HTERT RPE-1 (cell line): Measurements from ENCODE around the gene HSBP1L1.
"Not testable (repeated sequence)": the region's sequence is repeated elsewhere in the genome, so short reads cannot be mapped to it uniquely, and the experiment has no call there.

Experiments used
- in situ Hi-C: fragments of 300-500 bp; cut with MboI; formaldehyde crosslinking; loops from 4 replicates; pipeline ENCODE4 v1.14.3; 2020; ENCODE audit warnings: low sequenced_read_pairs

The HSBP1L1 gene

GRCh38 chr18:79960161-79960801, 4.2 kb upstream of the HSBP1L1 start:
- in situ Hi-C loops = not testable (repeated sequence)

DNA sequence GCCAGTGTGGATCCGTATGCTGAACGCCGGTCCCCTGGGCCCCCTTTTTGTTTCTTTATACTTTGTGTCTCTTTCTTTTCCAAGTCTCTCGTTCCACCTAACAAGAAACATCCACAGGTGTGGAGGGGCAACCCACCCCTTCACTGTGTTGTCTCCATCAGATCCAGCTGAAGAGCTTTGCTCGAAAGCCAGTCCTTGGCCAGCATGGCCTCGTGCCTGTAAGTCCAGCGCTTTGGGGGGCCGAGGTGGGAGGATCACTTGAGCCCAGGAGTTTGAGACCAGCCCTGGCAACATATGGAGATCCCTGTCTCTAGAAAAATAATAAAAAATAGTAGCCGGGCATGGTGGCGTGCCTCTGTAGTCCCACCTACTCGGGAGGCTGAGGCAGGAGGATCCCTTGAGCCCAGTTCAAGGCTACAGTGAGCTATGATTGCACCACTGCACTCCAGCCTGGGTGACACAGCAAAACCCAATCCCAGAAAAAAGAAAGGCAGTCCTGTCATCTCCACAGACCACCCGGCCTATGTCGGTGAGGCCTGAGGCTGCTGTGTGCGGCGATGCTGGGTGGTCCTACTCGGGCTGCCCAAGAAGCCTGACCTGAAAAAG, 3.4 kb upstream of the HSBP1L1 start:
- in situ Hi-C loops = no loop called here

DNA sequence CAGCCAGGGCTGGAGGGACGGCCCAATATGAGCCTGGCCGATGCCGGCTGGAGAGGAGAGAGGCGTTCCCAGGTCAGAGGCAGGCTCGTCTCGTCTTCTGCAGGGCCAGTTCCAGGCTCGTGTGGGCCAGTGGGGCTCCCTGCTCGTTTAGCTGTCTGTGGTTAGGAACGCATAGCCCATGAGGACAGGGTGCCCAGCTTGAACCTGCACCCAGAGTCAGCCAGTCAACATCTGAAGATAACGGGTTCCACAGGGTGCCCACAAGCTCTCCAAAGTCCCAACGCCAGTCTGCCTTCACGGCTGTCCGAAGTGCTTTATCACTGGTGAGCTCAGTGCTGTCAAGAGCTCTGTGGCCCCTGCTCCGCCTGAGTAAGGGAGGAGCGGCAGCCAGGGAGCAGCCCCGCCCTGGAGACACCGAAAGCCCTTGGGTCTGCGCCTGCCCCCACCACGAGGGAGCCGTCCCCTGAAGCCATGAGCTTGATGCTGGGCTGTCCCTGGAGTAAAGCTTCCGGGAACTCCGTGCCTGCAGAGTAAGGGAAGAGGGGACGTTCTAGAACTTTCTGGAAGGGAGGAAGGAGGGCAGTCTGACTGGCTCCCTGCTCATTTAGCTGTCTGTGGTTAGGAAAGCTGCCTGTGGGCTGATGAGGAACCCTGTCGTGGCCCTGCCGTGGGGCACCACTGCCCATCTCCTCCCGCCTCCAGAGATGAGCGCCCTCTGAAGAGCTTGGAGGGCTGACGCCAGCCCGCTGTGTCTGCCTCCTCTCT, 2.7 kb upstream of the HSBP1L1 start:
- in situ Hi-C loops = no loop called here

GRCh38 chr18:79962311-79962710, 2.1 kb upstream of the HSBP1L1 start:
- in situ Hi-C loops = no loop called here

DNA sequence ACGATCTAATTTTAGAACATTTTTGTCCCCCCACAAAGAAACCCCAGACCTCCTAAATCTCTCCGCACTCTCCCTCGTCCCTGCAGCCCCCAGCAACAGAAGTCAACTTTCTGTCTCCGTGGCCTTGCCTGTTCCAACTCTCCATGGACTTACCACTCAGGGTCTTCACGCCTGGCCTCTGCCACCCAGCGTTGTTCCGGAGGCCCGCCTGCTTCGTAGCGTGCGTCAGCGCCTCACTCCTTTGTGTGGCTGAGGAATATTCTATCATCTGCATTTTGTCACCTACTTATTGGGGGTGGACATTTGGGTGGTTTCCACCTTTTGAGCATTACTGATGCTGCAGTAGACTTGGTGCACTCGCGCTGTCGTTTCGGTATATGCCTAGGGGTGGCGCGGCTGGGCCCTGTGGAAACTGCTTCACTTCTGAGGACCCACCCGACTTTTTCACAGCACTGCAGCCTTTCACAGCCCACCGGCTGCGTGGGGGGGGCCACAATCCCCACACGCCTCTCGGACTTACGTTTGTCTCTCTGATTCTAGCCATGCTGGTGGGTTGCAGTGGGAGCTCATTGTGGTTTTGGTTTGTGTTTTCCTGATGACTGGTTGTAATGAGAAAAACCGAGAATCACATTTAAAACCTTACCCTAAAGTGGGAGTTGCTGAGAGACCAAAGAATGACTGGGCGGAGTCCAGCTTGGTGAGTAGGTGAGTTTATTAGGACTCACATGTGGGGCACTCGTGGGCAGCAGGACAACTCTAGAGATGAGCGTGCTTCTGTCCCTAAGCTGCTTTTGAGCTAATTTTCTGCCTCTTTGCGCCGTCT, 1.4 kb upstream of the HSBP1L1 start:
- in situ Hi-C loops = no loop called here

- in situ Hi-C loops = no loop called here
Observed at GRCh38 chr18:79963658-79964329, 649 bp upstream of the HSBP1L1 start.

- in situ Hi-C loops = no loop called here
Observed at GRCh38 chr18:79965119-79965902, 868 bp downstream of the HSBP1L1 start.

DNA sequence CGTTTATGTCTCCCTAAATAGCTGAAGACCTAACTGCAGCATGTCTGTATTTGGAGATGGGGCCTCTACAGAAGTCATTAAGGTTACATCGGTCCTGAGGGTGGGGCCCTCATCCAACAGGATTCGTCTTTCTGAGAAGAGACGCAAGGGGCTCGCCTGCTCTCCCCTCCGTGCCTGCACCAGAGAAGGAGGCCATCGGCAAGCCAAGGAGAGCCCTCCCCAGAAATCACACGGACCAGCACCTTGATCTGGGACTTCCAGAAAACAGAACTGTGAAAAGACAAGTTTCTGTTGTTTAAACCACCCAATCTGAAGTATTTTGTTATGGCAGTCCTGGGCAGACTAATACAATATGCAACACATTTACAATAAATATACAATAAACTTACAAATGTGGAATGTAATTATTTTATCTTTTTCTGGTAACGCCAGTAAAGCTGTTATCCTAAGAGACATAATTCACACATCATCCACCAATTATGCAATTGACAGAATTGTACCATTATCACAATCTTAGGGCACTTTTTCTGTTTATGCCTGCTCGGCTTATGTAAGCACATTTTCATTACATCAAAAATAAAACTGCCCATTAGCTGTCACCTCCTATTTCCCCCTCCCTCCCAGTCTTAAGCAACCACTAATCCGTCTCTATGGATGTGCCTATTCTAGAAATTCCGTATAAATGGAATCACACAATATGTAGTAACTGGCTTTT, 6.1 kb downstream of the HSBP1L1 start:
- in situ Hi-C loops = no loop called here

DNA sequence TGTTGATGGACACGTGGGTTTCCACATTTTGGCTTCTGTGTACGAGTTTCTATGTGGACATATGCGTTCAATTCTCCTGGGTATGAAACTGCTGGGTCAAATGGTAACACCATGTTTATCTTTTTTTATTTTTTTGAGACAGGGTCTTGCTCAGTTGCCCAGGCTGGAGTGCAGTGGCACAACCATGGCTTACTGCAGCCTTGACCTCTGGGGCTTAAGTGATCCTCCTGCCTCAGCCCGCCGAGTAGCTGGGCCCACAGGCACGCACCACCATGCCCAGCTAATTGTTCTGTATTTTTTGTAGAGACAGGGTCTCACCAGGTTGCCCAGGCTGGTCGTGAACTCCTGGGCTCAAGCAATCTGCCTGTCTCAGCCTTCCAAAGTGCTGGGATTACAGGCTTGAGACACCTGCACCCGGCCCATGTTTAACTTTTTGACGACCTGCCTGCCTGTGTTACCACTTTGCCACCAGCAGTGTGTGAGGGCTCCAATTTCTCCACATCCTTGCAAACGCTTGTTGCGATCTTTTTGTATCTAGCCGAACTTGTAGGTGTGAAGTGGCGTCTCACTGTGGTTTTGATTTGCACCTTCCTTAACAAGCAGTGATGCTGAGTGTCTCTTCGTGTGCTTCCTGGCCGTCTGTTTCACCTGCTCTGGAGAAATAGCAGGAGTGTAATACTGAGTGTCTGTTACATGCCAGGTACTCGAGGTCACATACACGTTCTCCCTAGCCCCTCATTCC, 6.9 kb downstream of the HSBP1L1 start:
- in situ Hi-C loops = no loop called here

DNA sequence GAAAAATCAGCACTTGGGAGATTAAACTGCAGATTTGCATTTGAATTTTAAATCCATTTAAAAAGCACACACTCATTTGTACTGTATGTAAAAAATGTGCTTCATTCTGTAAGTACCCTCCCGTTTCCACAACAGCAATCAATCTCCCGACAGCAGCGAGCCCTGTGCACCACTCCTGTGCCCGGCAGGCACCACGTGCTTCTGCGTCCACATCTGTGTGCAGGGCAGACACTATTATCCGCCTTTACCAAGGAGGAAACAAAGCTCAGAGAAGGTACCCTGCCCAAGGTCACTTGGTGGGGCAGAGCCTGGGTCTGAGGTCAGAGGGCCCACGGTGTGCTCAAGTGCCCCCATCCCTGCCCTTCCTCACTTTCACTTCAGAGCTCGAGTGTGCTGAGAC, 7.5 kb downstream of the HSBP1L1 start:
- in situ Hi-C loops = no loop called here

DNA sequence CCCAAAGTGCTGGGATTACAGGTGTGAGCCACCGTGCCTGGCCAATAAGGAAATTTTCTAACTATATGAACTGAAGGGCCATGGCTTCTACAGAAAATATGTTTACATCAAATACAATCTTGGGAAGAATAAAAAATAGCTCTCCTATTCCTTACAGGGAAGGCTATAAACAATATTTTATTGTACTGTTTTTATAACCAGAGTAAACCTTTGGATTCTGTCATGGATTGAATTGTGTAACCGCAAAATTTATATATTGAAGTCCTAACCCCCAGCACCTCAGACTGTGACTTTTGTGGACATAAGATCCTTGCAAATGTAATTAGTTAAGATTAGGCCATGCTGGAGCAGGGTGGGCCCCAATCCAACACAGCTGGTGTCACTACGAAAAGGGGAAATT, 8.3 kb downstream of the HSBP1L1 start:
- in situ Hi-C loops = no loop called here

DNA sequence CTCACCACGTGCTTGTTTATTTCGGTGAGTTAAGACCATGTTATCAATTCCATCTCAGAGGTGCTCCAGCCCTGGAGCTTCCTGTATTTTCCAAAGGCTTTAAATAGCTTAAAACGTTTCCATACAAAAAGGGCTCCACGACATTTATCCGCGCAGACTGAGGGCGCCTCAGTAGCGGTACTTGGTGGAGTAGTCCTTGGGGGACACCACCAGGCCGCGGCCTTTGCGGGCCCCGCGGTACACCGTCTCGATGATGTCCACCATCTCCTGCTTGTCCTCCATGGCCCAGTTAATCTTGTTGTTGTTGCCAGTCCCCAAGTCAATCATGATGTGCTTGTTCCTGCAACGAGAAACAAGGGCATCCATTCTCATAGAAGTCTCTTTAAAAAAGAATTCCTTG, 9.1 kb downstream of the HSBP1L1 start:
- in situ Hi-C loops = no loop called here

- in situ Hi-C loops = no loop called here
Observed at GRCh38 chr18:79974025-79974654, 9.7 kb downstream of the HSBP1L1 start.

DNA sequence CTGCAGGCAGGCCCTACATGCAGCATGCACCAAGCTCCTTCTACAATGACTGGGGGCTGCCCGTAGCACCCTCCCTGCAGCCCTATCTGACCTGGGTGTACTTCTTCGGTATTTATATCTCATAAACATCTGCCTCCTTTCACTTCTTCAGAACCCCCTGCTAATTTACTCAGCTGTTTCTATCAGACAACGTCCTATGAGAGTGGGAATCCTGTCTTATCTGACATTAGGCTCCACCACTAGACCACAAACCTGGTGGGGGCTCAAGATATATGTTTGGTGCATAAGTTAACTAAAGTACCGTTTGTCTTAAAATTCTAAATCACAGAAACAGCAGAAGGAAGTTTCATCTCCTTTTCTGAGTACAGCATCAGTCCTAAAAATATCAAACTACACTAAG, 10.6 kb downstream of the HSBP1L1 start:
- in situ Hi-C loops = no loop called here

- in situ Hi-C loops = no loop called here
Observed at GRCh38 chr18:79975985-79976680, 11.7 kb downstream of the HSBP1L1 start.

DNA sequence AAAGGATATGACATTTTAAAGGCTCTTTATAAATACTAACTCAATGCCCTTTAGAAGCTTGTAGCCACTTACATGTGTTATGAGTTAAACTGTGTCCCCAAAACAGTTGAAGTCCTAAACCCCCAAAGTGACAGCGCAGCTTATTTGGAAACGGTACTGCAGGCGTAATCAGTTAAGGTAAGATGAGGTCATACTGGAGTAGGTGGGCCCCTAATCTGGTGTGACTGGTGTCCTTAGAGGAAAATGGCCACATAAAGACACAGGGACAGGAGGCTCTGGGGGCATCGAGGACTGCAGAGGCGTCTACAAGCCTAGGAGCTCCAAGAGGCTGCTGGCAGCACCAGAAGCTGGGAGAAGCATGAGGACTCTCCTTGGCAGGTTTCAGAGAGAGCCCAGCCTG, 15.4 kb downstream of the HSBP1L1 start:
- in situ Hi-C loops = no loop called here

DNA sequence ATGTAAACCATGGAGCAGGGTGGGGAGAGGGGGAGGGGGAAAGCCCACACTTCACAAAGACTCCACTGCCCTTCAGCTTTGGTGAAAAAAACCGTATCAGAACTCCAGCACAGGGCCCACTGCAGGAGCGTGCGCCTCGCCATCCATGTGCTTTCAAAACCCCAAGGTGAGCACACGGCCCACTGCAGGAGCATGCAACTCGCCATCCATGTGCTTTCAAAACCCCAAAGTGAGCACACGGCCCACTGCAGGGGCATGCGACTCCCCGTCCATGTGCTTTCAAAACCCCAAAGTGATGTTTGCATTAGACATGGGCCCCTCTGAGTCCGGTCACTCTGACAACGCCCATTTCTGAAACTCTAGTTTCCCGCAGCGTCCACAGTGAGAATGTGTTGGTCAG, 16.1 kb downstream of the HSBP1L1 start:
- in situ Hi-C loops = no loop called here

- in situ Hi-C loops = no loop called here
Observed at GRCh38 chr18:79982736-79983135, 18.3 kb downstream of the HSBP1L1 start.
